NCI-H1105 (cell line): ENCODE data around the gene C12orf42.

Experiments used
- DNase-seq: peaks from one replicate; lab custom pipeline; 2025; lab: John Stamatoyannopoulos, UW

The C12orf42 gene

DNA sequence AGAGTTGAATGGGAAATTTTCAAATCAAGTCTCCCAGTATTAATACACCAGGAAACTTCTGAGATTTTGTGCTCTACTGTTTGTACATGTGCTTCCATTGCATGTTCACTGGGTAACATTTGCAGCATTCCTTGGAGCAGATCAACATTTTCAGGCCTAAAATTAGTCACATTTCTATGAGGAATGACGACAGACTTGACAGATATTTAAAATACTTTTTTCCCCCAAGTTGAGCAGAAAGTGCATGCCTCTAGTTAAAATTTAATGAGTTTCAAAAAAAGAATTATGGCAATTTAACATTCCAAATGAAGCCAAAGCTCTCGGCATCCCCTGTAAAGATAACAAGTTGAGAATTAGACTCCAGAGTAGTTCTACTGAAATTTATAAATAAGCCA lies 72.3 kb downstream of the C12orf42 start:
- DNase-seq = no peak

DNA sequence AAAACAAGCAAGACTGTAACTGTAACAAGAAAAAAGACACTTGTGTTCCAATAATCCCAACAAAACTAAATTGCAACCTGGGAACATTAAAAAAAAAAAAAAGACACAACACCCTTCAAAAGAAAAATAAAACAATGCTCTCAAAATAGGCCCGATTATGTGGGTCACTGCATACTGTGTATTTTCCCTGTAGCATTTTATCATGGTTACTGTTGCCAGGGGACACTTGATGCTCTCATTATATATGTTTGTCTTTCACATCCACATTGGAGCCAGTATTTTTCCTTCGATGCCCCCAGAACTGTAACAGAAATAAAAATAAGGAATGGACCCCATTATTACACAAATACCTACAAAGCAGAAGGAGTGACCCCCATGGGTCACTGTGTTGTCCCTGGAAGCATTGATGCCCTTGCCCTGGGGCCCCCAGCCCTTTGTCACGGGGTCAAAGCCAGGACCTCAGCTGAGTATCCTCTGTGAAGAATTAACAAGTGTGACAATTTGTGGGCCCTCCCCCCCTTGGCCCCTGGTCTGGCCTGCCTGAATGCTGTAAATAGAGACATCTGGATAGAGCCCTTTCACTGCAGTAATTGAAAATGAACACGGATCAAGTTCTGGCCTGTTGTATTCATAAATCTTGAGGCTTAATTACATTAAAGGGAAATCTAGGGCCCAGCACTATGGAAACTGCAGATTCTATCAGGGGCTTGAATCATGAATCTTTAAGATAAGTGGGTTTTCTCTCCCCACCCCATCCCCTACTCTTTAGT lies 72.8 kb downstream of the C12orf42 start:
- peak; percentile 94 for DNase-seq

DNA sequence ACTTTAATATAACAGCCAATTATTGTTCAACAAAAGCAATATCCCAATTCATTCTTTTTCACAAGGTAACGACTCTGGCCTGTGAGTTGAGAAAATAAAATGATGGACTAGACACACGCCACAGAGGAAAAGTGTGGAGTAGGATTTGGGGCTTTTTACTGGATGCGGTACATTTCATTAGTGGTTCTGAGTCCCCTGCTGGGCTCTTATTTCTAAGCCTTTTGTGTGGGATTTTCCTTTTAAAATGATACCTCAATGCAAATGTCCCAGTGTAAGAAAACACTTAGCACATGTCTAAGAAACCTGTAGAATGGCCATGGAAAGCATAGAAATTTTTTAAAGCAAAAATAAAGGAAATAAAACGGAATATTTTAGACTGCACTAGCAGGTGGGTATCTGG lies 73.4 kb downstream of the C12orf42 start:
- no peak for DNase-seq

DNA sequence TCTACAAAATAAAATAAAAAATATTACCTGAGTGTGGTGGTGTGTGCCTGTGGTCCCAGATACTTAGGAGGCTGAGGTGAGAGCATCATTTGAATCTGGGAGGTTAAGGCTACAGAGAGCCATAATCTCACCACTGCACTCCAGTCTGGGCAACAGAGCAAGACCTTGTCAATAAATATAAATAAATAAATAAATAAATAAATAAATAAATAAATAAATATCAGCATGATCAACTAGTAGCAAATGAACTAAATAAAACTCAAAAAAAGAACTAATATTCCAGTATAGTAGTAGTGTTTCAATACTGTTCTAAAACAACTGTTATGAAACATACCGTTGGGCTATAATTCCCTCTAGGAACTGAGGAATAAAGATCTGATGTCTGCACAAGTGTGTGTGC lies 74.4 kb downstream of the C12orf42 start:
- DNase-seq = no peak

DNA sequence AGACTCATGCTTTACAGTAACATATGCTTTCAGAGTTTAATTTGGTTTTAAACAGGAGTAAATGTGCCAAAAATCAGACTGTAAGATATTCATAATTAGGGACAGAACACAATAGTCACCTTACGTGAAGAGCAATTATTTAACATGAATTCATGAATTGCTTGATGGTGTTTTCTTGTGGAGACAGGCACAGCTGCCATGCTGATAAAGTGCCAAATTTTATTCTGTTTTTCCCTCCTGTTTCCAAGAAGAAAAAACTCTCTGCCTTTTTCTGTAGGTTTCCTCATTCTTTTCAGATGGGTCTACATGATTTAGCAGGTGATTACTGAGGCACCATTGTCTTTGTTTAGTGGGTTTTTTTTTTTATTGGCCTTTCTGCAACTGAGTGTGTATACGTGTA lies 80.1 kb downstream of the C12orf42 start:
- DNase-seq = peak; percentile 63

DNA sequence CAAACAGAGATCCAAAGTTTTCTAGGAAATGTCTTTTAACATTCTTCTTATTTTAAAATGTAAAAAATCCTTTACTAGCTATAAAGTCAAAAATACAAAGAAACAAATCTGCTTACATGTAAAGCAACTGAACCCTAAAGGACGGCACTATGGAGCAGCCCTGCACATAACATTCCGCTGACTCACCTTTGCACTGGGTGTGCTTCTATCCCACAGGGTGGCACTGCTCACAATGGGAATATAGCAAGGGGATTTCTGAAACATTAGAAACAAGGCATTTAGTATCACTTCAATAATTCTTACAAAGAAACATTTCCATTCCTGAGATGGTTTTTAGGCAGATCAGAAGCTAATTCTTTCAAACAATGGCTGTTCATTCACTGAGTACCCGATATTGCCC lies 94.3 kb downstream of the C12orf42 start:
- DNase-seq = no peak

DNA sequence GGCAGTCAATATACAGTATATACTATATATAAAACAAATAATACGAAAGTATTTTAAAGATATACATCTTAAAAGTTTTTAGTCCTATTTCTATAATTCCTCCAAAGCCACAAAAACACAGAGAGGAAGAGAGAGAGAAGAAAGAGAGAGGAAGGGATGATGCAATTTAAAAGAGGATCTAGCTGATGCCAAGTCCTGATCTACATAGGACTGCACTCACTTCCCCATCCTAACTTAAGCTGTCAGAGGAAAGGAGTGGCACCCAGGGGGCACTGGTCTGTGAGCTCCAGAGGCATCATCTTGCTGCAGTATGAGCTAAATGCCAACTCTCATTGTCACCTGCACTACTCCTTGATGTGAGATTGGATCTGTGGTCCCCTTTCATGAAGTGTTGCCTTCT lies 95.8 kb downstream of the C12orf42 start:
- no peak for DNase-seq

DNA sequence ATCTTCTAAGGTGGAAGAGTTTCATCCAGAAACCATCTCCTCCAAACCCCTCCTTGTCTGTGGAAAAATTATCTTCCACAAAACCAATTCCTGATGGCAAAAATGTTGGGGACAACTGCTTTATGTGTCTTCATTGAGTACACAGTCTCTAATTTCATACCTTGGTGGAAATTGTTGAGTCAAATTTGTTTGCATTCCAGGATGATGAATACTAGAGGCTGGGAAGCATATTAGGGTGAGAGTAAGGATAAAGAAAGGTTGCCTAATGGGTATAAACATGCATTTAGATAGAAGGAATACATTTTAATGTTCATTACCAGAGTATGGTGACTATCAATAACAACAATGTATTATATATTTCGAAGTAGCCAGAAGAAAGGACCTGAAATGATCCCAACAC lies 98.2 kb downstream of the C12orf42 start:
- DNase-seq = no peak

DNA sequence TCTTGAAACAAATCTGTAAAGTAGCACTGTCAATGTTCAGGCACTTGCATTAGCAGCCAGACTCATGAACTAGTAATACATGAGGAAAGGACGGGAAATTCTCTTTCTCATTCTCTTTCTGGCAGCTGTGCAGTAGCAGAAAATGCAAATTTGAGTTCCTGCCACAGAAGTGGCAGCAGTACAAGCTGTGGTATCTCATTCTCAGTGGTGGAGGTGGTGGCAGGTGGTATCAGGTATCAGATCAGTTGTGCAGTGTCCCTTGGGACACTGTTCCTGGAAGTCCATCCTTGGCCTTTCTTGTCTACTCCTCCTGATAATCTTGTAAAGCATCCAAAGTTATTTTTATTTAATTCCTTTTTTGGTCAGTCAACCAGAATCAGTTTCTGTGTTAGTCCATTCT lies 103.0 kb downstream of the C12orf42 start:
- no peak for DNase-seq

DNA sequence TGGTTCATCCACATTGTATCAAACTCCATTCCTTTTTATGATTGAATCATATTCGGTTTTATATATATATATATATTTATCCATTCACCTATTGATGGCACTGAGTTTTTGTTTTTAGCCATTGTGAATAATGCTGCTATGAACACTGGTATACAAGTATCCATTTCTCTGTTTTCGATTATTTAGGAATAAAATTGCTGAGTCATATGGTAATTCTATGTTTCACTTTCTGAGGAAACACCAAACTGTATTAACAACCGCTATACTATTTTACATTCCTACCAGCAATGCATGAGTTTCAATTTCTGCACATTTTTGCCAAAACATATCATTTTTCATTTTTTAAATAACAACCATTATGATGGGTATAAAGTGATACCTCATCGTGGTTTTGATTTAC lies 104.7 kb downstream of the C12orf42 start:
- no peak for DNase-seq

DNA sequence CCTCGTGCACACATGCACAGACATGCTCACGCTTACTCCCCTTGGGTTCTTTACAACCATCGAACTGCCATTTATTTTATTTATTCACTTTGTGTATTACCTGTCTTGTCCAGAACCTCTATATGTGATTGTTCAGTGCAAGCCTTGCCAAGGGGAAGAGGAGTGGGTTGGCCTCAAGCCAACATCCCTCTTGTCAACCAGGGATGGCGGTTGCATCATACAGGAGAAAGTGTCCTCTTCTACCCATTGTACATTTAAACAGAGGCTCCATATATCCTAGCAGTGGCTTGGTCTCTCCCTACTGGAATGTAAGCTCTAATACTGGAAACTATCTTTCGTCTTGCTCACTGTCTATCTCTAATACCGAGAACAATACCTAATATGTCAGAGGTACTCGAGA lies 108.4 kb downstream of the C12orf42 start:
- peak; percentile 86 for DNase-seq

DNA sequence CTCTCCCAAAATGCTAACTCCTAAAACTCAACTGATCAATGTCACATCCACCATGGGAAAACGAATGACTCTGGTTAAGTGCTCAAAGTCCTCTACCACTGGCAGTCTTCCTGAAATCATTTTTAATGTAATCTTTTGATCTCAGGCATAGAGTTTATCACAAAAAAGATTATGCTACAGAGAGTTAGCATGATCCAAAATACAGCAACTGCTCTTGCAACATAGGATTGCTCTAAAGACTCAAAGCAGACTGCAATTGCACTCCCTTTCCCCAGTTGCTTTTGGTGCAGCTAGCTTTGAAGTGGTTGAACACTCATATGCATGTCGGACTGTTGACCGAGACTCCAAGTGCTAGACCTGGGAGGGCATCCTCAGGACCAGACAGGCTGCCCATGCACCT lies 109.3 kb downstream of the C12orf42 start:
- DNase-seq = no peak

DNA sequence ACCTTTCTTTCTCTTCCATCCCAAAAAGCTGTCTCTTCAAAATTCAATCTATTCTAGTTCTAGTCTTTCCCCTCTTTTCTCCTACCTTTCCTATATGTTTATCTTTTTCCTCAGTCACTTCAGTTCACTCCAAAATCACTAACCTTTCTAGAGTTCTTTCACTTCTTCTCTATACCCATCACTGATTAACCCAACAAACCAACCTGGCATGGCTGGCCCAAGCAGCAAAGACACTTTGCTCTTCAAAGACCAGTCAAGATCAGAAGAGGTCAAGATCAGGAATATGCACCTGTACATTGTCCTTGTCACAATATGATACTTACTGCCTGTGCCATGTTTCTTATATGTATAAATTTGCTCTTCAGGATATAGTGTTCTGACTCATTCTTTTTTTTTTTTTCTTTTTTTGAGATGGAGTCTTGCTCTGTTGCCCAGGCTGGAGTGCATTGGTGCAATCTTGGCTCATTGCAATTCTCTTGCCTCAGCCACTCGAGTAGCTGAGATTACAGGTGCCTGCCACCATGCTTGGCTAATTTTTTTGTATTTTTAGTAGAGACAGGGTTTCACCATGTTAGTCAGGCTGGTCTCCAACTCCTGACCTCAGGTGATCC lies 112.9 kb downstream of the C12orf42 start:
- no peak for DNase-seq

DNA sequence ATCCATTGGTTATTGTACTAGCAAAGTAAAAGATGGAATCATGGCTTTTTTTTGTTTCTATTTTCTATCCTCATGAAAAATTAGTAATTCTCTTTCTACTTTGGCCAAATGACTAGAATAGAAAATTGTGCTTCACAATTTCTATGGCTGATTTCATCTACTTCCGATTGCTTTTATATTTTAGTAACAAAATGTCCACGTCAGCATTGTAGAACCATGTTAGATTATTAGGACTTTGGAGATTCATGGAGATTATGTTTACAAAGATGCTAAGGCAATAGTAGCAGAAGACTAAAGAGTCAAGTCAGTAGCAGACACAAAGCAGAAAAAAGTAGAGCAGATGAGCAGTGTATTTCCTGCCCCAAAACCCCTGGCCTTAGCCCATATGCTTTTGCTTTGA lies 113.6 kb downstream of the C12orf42 start:
- DNase-seq = no peak

DNA sequence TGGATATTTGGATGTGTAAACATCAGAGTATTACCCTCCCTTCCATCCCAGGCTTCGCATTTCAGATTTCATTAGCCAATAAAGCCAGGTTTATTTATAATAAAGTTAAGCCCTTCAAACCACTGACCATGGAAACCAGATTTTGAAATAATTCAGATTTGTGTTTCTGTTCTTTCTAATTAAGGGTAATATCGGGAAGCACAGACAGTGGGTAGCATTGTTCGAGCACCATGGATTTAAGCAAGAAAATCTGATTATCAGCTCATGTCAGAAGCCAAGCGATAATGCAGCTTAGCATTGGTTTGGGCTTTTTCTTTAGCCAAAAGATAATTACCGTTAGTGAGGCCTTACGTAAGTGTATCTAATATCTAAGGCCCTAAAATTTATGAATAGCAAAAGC lies 116.1 kb downstream of the C12orf42 start:
- DNase-seq = peak; percentile 11

DNA sequence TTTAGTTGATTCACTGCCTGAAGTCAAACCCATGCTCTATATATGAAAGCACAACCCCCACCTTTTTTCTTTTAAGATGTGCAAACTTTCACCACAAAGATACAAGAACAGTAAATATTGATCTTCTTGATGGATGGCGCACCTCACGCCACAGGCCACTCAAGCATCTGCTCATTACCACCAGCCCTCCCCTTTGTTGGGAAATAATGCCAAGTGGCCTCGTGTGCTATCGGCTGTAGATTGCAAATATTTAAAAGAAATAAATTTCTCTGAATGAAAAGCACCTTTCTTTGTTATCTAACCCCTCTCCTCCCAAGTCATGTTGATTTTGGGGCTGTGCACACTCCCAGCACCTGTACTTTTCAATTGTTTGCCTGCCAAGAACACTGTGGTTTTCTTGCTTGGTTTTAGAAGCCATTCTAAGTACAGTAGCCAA lies 122.7 kb downstream of the C12orf42 start:
- DNase-seq = peak; percentile 87

DNA sequence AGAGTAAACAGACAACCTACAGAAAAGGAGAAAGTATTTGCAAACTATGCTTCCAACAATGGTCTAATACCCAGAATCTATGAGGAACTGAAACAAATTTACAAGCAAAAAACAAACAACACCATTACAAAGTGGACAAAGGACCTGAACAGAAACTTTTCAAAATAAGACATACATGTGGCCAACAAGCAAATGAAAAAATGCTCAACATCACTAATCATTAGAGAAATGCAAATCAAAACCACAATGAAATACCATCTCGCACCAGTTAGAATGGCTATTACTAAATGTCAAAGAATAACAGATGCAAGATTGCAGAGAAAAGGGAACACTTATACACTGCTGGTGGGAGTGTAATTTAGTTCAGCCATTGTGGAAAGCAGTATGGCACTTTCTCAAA lies 125.8 kb downstream of the C12orf42 start:
- no peak for DNase-seq

DNA sequence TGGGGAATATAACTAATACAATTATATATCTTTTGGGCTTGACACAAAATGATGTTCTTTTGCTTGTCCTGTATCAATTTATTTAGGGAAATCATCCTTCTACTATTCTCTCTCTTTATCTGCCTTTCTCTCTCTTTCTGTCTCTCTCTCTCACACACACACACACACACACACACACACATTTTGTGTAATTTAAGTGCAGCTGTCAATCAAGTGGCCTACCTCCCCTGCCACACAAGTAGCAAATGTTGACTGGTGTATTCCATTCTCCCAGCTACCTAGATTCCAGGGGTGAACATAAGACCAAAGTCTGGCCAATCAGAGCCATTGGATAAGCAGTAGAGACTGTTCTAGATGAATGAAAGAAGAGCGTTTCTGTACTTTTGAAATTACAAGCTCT lies 127.6 kb downstream of the C12orf42 start:
- DNase-seq = no peak

DNA sequence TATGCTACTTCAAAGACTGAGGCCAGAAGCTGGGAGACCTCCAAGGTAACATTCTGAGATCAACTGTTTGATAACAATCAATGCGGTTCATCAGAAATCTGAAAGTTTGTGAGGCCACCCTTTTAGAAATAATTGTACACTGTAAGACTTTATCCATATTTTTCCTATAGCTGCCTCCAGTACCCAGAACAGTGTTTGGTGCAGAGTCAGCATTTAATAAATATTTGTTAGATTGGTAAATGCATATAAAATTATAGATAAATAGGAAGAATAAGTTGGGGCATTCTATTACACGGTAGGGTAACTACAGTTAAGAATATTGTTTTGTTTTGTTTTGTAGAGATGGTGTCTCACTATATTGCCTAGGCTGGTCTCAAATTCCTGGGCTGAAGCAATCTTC lies 141.4 kb downstream of the C12orf42 start:
- no peak for DNase-seq

DNA sequence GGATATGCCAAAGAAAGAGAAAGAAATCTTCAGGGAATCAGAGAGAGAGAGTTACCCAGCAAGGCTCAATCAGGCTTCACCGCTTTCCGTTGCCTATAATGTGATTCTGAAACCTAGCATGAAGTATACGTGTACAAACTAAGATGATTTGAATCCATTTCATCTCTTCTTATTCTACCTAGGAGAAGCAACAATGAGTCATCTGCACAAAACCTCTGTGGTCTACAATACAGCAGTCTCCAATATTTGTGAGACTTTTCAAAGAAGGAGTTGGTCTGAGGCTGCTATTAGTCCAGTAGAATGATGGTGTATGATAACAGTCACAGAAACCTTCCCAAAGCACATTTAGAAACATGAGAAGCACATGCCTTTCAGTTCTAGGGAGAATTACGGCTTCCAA lies 141.9 kb downstream of the C12orf42 start:
- DNase-seq = no peak

DNA sequence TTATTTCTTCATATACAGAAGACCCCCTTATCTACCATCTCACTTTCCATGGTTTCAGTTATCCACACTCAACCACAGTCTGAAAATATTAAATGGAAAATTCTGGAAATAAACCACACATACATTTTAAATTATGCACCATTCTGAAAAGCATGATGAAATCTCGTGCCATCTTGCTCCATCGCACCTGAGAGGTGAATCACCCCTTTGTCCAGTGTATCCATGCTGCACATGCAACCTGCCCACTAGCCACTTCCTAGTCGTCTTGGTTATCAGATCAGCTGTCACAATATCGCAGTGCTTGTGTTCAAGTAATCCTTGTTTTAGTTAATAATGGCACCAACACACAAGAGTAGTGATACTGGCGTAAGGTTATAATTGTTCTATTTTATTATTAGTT lies 145.7 kb downstream of the C12orf42 start:
- DNase-seq = no peak

DNA sequence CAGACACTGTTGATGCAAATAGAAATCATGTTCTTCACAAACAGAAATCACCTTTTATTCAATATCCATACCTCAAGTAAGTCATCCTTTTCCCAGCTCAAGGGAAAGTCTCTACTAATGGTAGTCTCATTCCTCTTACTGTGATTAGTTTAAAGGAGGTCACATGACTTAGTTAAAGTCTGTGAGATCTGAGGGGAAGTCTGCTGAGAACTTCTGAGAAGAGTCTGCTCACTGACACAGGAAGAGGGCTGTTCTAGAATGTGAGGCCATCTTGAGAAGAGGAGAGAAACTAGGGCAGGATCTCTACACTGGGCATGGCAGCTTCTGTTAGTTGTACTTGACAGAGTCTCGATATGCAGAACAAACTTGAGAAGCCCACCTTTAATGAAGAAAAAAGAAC lies 146.8 kb downstream of the C12orf42 start:
- DNase-seq = no peak

DNA sequence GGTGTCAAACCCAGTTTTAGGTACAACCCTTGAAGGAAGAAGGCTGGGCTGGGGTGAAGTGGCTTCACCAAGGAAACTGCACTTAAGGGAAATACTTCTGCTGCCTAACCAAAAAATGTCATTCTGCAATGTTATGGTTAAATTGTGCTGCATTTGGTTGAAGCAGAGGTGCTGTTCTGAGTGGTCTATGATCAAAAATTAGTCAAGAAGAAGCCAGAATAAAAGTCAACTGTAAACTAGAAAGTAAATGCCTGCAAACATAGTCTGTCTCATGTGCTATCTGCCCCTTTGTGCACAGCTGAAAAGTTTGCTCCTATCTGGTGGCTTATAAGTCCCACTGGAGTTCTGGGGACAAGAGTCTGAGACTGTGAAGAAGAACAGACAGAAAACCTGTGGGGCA lies 158.8 kb downstream of the C12orf42 start:
- no peak for DNase-seq

DNA sequence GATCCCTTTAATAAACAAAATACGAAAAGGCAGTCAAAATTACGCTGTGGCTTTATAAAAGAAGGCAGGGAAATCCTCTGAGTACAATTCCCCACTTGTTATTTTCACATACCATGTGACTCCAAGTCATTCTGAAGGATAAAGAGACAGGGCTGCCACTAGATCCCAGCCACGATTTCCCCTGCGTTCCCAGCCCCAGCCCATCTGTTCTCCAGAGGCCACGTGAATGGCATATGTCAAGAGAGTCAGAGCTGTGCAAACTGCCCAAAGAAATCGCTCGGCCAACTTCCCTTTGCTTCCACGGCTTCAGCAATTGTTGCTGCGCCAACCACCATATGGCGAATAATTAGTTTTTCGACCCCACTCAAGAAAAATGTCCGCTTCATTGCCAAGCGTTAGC lies 161.3 kb downstream of the C12orf42 start:
- DNase-seq = no peak
